ENCODE results near the gene FGF12. TPM values are rescaled to one million over a fixed set of nuclear protein-coding genes. Genes with fewer than 3 reads are reported as not detected.
"Not testable (repeated sequence)": the region's sequence is repeated elsewhere in the genome, so short reads cannot be mapped to it uniquely, and the experiment has no call there.

Gene FGF12
- polyA plus RNA-seq, 2 of the 4 experiments (the other 2 are of a cell fraction) = 0.63 to 1.1 TPM

- ChIA-PET POLR2A (no interaction called here), CTCF (interaction anchor here (1.2 kb wide), 1 partner anchor 10 kb away, joined by 3 read pairs; no protein-coding TSS in a partner anchor)
- FAIRE-seq (no peak), DNase-seq (ENCODE audit: low read depth in 1 of 2, low spot score in 1 of 2) (no peak), ATAC-seq (no peak)
- H3K4me2 ChIP-seq = no peak overlapping the region
- H3K4me1 ChIP-seq = no peaks in the 10 kb centered on the region
- no peaks in the 10 kb centered on the region for H3K9me3 ChIP-seq
- H3K27ac ChIP-seq = no peak overlapping the region
- TF ChIP-seq HDAC2 (IDR thresholded peaks at IDR 0.05) (no peak), ESRRA (IDR thresholded peaks at IDR 0.05; ENCODE audit: borderline replicate concordance, low read length) (no peak), FOSL2 (IDR thresholded peaks at IDR 0.05) (no peak), FOSL2 (CRISPR knock-in tag; IDR thresholded peaks at IDR 0.05) (no peak), ZFP36 (IDR thresholded peaks at IDR 0.05; ENCODE audit: borderline replicate concordance, partially characterized antibody) (no peak)
- no peak overlapping the region for H3K4me3 ChIP-seq
- WGBS (ENCODE audit: missing lambda C conversion rate) = 0% methylated on average over 1 of the region's 1 CpG
These were observed 150.1 kb downstream of the FGF12 start for GRCh38 chr3:192577271-192577670.

DNA sequence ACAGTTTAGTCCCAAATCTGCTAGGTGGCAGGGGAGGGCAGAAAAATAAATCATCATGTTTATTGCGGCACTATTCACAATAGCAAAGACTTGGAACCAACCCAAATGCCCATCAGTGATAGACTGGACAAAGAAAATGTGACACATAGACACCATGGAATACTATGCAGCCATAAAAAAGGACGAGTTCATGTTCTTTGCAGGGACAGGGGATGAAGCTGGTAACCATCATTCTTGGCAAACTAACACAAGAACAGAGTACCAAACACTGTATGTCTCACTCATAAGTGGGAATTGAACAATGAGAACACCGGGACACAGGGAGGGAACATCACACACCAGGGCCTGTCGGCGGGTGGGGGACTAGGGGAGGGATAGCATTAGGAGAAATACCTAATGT, 150.6 kb downstream of the FGF12 start:
- H3K4me1 ChIP-seq; H3K9me3 ChIP-seq; H3K4me2 ChIP-seq; FAIRE-seq; POLR2A ChIA-PET; H3K27ac ChIP-seq; DNase-seq (ENCODE audit: low read depth in 1 of 2, low spot score in 1 of 2); ATAC-seq; H3K4me3 ChIP-seq: not testable (repeated sequence)
- 51% methylated on average over 5 of the region's 5 CpGs for WGBS (ENCODE audit: missing lambda C conversion rate)
- CTCF ChIA-PET = interaction anchor here (1.2 kb wide), 1 partner anchor 9 kb away, joined by 3 read pairs; no protein-coding TSS in a partner anchor

DNA sequence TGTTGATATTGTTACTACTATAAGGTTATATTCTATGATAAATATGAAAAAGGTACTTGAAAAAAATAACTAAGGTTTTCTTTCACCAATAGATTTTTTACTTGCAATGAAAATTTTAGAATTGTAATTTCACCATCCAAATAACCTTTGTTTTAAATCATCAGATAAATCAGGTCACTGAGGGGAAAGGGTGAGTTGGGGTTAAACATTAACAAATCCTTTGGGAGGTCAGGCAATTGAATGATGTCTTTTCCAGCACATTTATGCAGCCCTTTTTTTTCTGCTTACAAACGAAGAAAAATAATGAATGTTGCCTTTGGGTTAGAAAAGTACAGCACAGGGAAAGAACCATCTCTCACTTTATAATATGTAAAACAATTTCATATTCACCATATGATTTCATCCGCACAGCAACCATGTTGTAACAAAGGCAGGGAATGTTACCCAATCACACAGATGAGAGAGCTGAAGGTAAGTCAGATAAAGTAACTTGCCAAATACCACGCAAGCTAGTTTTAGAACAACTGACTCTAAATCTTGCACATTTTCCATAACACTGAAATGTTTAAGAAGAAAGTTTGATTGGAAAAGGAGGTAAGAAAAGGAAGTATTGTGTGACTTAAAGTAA, 151.3 kb downstream of the FGF12 start:
- CTCF ChIA-PET = no interaction called here
- H3K4me3 ChIP-seq = no peak overlapping the region
- FAIRE-seq = no peak

More for the DNA sequence above, 151.3 kb downstream of the FGF12 start:
- H3K9me3 ChIP-seq = no peaks in the 10 kb centered on the region
- H3K27ac ChIP-seq = no peak overlapping the region
- WGBS (ENCODE audit: missing lambda C conversion rate) = 58% methylated on average over 3 of the region's 3 CpGs
- TF ChIP-seq CBX8 (IDR thresholded peaks at IDR 0.05) = no peak
- no peak for TF ChIP-seq MAZ (IDR thresholded peaks at IDR 0.05; ENCODE audit: borderline replicate concordance, low read depth, low read length)
- TF ChIP-seq NPAS2 (CRISPR knock-in tag; IDR thresholded peaks at IDR 0.05; ENCODE audit: borderline replicate concordance) = no peak
- no peak for TF ChIP-seq CEBPB (IDR thresholded peaks at IDR 0.05)
- TF ChIP-seq JUN (IDR thresholded peaks at IDR 0.05) = no peak
- no peak for TF ChIP-seq EHMT2 (IDR thresholded peaks at IDR 0.05; ENCODE audit: low read depth)
- TF ChIP-seq HOXB13 (CRISPR knock-in tag; IDR thresholded peaks at IDR 0.05; ENCODE audit: low read depth) = no peak
- no peak for TF ChIP-seq RAD21 (conservative IDR thresholded peaks at IDR 0.05 in 1 of 2, IDR thresholded peaks at IDR 0.05 in 1 of 2)
- no peak for TF ChIP-seq PBX3 (IDR thresholded peaks at IDR 0.05)
- TF ChIP-seq, protein P1, sequence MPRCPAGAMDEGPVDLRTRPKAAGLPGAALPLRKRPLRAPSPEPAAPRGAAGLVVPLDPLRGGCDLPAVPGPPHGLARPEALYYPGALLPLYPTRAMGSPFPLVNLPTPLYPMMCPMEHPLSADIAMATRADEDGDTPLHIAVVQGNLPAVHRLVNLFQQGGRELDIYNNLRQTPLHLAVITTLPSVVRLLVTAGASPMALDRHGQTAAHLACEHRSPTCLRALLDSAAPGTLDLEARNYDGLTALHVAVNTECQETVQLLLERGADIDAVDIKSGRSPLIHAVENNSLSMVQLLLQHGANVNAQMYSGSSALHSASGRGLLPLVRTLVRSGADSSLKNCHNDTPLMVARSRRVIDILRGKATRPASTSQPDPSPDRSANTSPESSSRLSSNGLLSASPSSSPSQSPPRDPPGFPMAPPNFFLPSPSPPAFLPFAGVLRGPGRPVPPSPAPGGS (IDR thresholded peaks at IDR 0.05) = no peak
- no peak for TF ChIP-seq ESRRA (IDR thresholded peaks at IDR 0.05; ENCODE audit: borderline replicate concordance, low read length)
- no peak for TF ChIP-seq MYC (IDR thresholded peaks at IDR 0.05; ENCODE audit: borderline replicate concordance, low read length)
- no peak for TF ChIP-seq JUNB (IDR thresholded peaks at IDR 0.05)
- TF ChIP-seq USF2 (IDR thresholded peaks at IDR 0.05) = no peak
- no peak for TF ChIP-seq NFE2L2 (conservative IDR thresholded peaks at IDR 0.05; ENCODE audit: low read length)
- no peak for TF ChIP-seq FOSL2 (IDR thresholded peaks at IDR 0.05)
- no peak for TF ChIP-seq FOSL2 (CRISPR knock-in tag; IDR thresholded peaks at IDR 0.05)
- no peak for TF ChIP-seq TP53 (CRISPR knock-in tag; IDR thresholded peaks at IDR 0.05)
- no peak for TF ChIP-seq POLR2AphosphoS2 (conservative IDR thresholded peaks at IDR 0.05; ENCODE audit: low read length)
- H3K4me2 ChIP-seq = no peak overlapping the region
- DNase-seq (ENCODE audit: low read depth in 1 of 2, low spot score in 1 of 2) (no peak), ATAC-seq (no peak)
- POLR2A ChIA-PET = no interaction called here
- H3K4me1 ChIP-seq = no peaks in the 10 kb centered on the region

All from A549 (cell line).